ENCODE results near the gene PTGDR2.

Gene PTGDR2

GRCh38 chr11:60801194-60801593 is 54.6 kb downstream of the PTGDR2 start:
- no peak for DNase-seq

Measured in femur (tissue), 1 donor.